Spinal cord (tissue), 10 donors: ENCODE results near the gene PPP1R37. TPM values are rescaled to one million over a fixed set of nuclear protein-coding genes. Genes with fewer than 3 reads are reported as not detected.
"Not testable (repeated sequence)": the region's sequence is repeated elsewhere in the genome, so short reads cannot be mapped to it uniquely, and the experiment has no call there.

Experiments used
- DNase-seq, 6 donors: peaks; one replicate each; pipeline versions ENCODE4 v3.0.0 to v3.0.0-alpha.2; 2013 to 2015; ENCODE audit warnings: low spot score in 6 of 6, low read depth in 4 of 6
- H3K27ac ChIP-seq: one replicate; pipeline ENCODE4 v1.5.1; 2013; ENCODE audit warnings: low read depth, low read length, control low read depth
- H3K27me3 ChIP-seq: one replicate; pipeline ENCODE4 v1.6.1; 2013; ENCODE audit warnings: low read length; ENCODE audit not compliant: control insufficient read depth, insufficient read depth
- H3K36me3 ChIP-seq: one replicate; pipeline ENCODE4 v1.6.1; 2013; ENCODE audit warnings: low read length; ENCODE audit not compliant: control insufficient read depth, insufficient read depth
- H3K4me1 ChIP-seq: one replicate; pipeline ENCODE4 v1.6.1; 2013; ENCODE audit warnings: low read length; ENCODE audit not compliant: control insufficient read depth, insufficient read depth
- H3K4me3 ChIP-seq: one replicate; pipeline ENCODE4 v1.5.1; 2013; ENCODE audit warnings: low read depth, low read length, control low read depth
- H3K9me3 ChIP-seq: one replicate; pipeline ENCODE4 v1.6.1; 2013; ENCODE audit warnings: low read length; ENCODE audit not compliant: control insufficient read depth, insufficient read depth
- WGBS: methylation state at CpG from one replicate; pipeline ENCODE4 v1.1.5; 2013; ENCODE audit warnings: missing lambda C conversion rate; ENCODE audit not compliant: insufficient coverage; 5-methylcytosine and 5-hydroxymethylcytosine counted together
- polyA plus RNA-seq, 2 donors: library from polyadenylated mRNA; unstranded; fragments of 120-200 nt; gene quantifications; one replicate each; pipeline ENCODE4 v1.2.1, GENCODE V29; 2013; ENCODE audit not compliant: insufficient read length in 2 of 2
- total RNA-seq, 2 donors: library from RNA; depleted of rRNA in 1 of 2; stranded (reverse); fragments of 120-200 nt in 1 of 2; fragments of >200 nt in 1 of 2; gene quantifications; one replicate each; pipeline versions ENCODE4 v1.2.3 to v1.2.4, GENCODE V29; 2013 to 2014
- donor health status: healthy.

Gene PPP1R37
- total and polyA plus RNA-seq, 4 donors, result 14.4 to 39.6 (median 31.5) TPM

- 84% methylated on average over 6 of the region's 9 CpGs for WGBS
- H3K4me1 ChIP-seq, result peaks cover 29% of the 10 kb centered on the region
- no peak for DNase-seq
These were observed 20.6 kb downstream of the PPP1R37 start for GRCh38 chr19:45113628-45114027.

DNA sequence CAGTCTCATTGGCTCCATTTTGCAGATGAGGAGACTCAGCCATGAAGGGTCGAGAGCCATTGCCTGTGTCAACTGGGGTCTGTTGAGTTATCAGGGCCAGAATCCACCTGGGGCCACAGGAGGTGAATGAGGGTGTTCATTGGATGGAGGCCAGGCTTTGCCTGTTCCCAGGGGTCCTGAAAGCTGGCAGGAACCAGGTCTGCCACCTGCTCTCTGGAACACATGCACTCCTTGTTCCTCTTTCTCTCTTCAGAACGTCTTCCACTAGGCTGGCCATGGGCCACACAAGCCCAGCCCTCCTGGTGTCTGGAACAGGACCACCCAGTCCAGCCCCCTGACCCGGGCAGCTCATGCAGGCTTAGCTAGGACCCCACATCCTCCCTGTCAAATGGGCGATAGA lies 21.1 kb downstream of the PPP1R37 start:
- H3K27ac ChIP-seq, result no peak overlapping the region
- no peak overlapping the region for H3K4me3 ChIP-seq
- H3K27me3 ChIP-seq, result no peaks in the 10 kb centered on the region
- H3K4me1 ChIP-seq, result peaks cover 32% of the 10 kb centered on the region
- peaks cover 20% of the 10 kb centered on the region for H3K36me3 ChIP-seq
- no peaks in the 10 kb centered on the region for H3K9me3 ChIP-seq
- 71% methylated on average over 1 of the region's 4 CpGs for WGBS
- DNase-seq, result no peak

More at GRCh38 chr19:45113628-45114027, 20.6 kb downstream of the PPP1R37 start:
- no peaks in the 10 kb centered on the region for H3K27me3 ChIP-seq
- no peak overlapping the region for H3K27ac ChIP-seq
- no peak overlapping the region for H3K4me3 ChIP-seq
- H3K9me3 ChIP-seq, result no peaks in the 10 kb centered on the region
- H3K36me3 ChIP-seq, result peaks cover 18% of the 10 kb centered on the region

- no peak for DNase-seq
These were observed 23.0 kb downstream of the PPP1R37 start for GRCh38 chr19:45115809-45116615.

DNA sequence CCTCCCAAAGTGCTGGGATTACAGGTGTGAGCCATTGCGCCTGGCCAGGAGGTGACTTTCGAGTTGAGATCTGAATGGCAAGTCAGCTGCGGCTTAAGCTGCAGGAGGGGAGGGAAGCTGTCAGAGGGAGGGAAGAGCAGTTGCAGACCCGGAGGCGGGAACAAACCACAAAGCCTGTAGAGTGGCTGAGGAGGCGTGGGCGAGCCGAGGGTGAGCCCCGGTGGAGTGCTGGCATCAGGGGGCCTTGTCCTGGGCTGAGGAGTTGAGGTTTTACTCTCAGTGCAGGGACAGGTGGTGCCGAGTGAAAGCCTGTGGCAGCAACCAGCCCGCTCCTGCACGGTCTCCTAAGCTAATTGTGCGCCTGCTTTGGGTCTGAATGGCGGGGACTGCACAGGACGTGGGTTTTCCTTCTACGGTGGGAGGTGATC lies 24.2 kb downstream of the PPP1R37 start:
- no peak overlapping the region for H3K27ac ChIP-seq
- no peak overlapping the region for H3K4me3 ChIP-seq
- 52% methylated on average over 16 of the region's 16 CpGs for WGBS
- peaks cover 32% of the 10 kb centered on the region for H3K4me1 ChIP-seq
- no peak for DNase-seq
- H3K27me3 ChIP-seq, result no peaks in the 10 kb centered on the region
- no peaks in the 10 kb centered on the region for H3K9me3 ChIP-seq
- H3K36me3 ChIP-seq, result peaks cover 19% of the 10 kb centered on the region

More at GRCh38 chr19:45115809-45116615, 23.0 kb downstream of the PPP1R37 start:
- no peak overlapping the region for H3K4me3 ChIP-seq
- no peaks in the 10 kb centered on the region for H3K27me3 ChIP-seq
- peaks cover 19% of the 10 kb centered on the region for H3K36me3 ChIP-seq
- H3K9me3 ChIP-seq, result no peaks in the 10 kb centered on the region
- peaks cover 32% of the 10 kb centered on the region for H3K4me1 ChIP-seq
- no peak overlapping the region for H3K27ac ChIP-seq
- WGBS, result 90% methylated on average over 18 of the region's 21 CpGs

GRCh38 chr19:45117671-45118070 lies 24.7 kb downstream of the PPP1R37 start:
- Histone ChIP-seq H3K36me3 (peaks cover 20% of the 10 kb centered on the region), H3K27me3 (no peaks in the 10 kb centered on the region), H3K4me1 (peaks cover 34% of the 10 kb centered on the region), H3K4me3 (no peak overlapping the region), H3K27ac (no peak overlapping the region), H3K9me3 (no peaks in the 10 kb centered on the region)
- no peak for DNase-seq
- WGBS, result 76% methylated on average over 7 of the region's 12 CpGs

DNA sequence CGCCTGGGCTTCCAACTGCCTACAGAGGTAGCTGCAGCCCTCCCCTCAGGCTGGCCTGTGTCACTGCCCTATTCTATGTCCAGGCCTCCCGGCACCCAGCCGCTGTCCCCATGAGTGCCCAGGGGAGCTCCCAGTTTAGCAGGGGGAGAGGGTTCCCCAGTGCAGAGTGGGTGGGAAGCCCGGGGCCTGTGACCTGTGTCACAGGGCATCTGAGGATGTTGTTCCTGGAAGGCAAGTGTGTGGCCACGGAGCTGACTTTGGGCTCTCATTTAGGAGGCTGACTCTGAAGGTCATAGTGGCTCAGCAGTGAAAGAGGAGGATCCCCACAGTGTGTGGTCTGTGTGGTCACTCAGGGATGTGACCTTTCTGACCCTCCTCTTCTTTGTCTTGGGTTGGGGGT lies 25.1 kb downstream of the PPP1R37 start:
- Histone ChIP-seq H3K9me3 (no peaks in the 10 kb centered on the region), H3K4me3 (no peak overlapping the region), H3K36me3 (peaks cover 23% of the 10 kb centered on the region), H3K27me3 (no peaks in the 10 kb centered on the region), H3K27ac (no peak overlapping the region), H3K4me1 (peaks cover 36% of the 10 kb centered on the region)
- 75% methylated on average over 5 of the region's 5 CpGs for WGBS
- DNase-seq, result no peak

DNA sequence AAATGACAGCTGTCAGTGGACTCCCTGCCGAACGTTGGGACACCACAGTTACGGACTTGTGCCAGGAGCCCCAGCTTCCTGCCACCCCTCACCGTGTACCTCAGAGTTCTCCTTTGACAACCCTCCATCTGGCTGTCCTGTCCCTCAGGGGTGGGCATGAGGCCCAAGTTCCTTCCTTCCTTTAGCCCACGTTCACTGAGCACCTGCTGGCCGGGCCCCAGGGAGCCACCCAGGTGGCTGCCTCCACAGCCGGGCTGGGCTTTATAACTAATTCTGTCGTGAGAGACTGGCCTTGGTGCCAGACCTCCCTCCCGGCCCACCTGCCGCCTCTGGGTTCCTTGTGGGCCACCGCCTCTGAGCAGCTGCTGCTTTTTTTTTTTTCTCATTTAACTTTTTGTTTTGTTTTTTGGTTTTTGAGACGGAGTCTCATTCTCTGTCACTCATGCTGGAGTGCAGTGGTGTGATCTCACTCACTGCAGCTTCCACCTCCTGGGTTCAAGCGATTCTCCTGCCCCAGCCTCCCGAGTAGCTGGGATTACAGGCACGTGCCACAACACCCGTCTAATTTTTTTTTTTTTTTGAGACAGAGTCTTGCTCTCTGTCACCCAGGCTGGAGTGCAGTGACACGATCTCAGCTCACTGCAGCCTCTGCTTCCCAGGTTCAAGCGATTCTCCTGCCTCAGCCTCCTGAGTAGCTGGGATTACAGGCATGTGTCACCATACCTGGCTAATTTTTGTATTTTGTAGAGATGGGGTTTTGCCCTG lies 25.8 kb downstream of the PPP1R37 start:
- Histone ChIP-seq H3K36me3 (peaks cover 25% of the 10 kb centered on the region), H3K4me1 (peaks cover 36% of the 10 kb centered on the region)
- WGBS, result 57% methylated on average over 11 of the region's 18 CpGs
- DNase-seq, H3K27me3 ChIP-seq, H3K9me3 ChIP-seq, H3K4me3 ChIP-seq, H3K27ac ChIP-seq: not testable (repeated sequence)

GRCh38 chr19:45119582-45119981 lies 26.6 kb downstream of the PPP1R37 start:
- Histone ChIP-seq H3K9me3 (no peaks in the 10 kb centered on the region), H3K27ac (no peak overlapping the region), H3K27me3 (no peaks in the 10 kb centered on the region), H3K36me3 (peaks cover 19% of the 10 kb centered on the region), H3K4me1 (peaks cover 40% of the 10 kb centered on the region), H3K4me3 (no peak overlapping the region)
- no CpG with 5 or more reads among the region's 6 CpGs for WGBS
- no peak for DNase-seq

DNA sequence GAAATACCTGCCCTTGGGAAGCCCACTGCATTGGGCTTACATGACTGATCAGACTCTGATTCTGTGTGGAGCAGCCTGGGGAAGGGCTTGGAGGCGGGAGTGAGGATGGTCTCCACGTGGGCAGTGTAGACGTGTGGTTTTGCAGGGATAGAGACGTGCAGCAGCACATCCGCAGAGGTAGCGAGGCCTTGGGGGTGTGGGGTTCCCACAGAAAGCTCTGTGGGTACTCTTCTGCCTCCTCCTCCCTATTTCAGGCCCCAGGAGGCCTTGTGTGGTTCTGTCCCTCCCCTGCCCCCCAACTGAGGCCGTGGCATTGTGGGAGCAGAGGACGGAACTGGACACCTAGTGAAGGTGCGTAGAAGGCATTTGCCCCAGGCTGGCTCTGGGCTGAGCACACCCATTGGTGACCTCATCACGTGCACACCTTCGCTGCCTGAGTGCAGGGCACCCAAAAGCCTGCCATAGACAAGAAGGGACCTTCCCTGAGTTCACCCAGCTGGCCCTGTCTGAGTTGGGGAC lies 28.9 kb downstream of the PPP1R37 start:
- 89% methylated on average over 9 of the region's 11 CpGs for WGBS
- no peaks in the 10 kb centered on the region for H3K9me3 ChIP-seq

More for the DNA sequence above, 28.9 kb downstream of the PPP1R37 start:
- peaks cover 42% of the 10 kb centered on the region for H3K4me1 ChIP-seq
- peaks cover 19% of the 10 kb centered on the region for H3K36me3 ChIP-seq
- H3K27me3 ChIP-seq, result no peaks in the 10 kb centered on the region
- no peak for DNase-seq
- H3K4me3 ChIP-seq, result no peak overlapping the region
- H3K27ac ChIP-seq, result no peak overlapping the region
